SK-N-SH treated with all-trans-retinoic acid at 6 μM for 48 hours (cell line): ENCODE results near the gene POU6F2.

Source experiments
- BACH2 ChIP-seq: fragments of 250-450 bp; sonication (Bioruptor Pico); IDR thresholded peaks from 2 replicates; pipeline ENCODE4 v1.9.0; 2021; ENCODE audit warnings: mild to moderate bottlenecking, borderline replicate concordance
- OSR1 ChIP-seq: fragments of 250-450 bp; sonication (Bioruptor Pico); IDR thresholded peaks from 2 replicates; pipeline ENCODE4 v1.8.0; 2022; ENCODE audit warnings: moderate library complexity, mild to moderate bottlenecking, inconsistent platforms
- PATZ1 ChIP-seq: fragments of 250-450 bp; sonication (Bioruptor Pico); IDR thresholded peaks from 2 replicates; pipeline ENCODE4 v1.8.0; 2020; ENCODE audit warnings: mild to moderate bottlenecking, moderate library complexity, borderline replicate concordance
- RARB ChIP-seq: fragments of 250-450 bp; sonication (Bioruptor Pico); IDR thresholded peaks from 2 replicates; pipeline ENCODE4 v1.8.0; 2021; ENCODE audit warnings: mild to moderate bottlenecking, moderate library complexity
- SNAI2 ChIP-seq: fragments of 250-450 bp; sonication (Bioruptor Pico); IDR thresholded peaks from 2 replicates; pipeline ENCODE4 v1.5.0; 2020; ENCODE audit warnings: mild to moderate bottlenecking, moderate library complexity
- TCF4 ChIP-seq: fragments of 250-450 bp; sonication (Bioruptor Pico); IDR thresholded peaks from 2 replicates; pipeline ENCODE4 v1.8.0; 2021; ENCODE audit warnings: mild to moderate bottlenecking, moderate library complexity, borderline replicate concordance
- ZFP3 ChIP-seq: fragments of 250-450 bp; sonication (Bioruptor Pico); IDR thresholded peaks from 2 replicates; pipeline ENCODE4 v1.5.0; 2020; ENCODE audit warnings: mild to moderate bottlenecking, moderate library complexity
- ZNF565 ChIP-seq: fragments of 450-650 bp; formaldehyde crosslinking; conservative IDR thresholded peaks from 2 replicates; pipeline ENCODE4 v1.5.0; 2020; ENCODE audit warnings: low read depth, mild to moderate bottlenecking, moderate library complexity
- ZNF70 ChIP-seq: fragments of 450-650 bp; formaldehyde crosslinking; IDR thresholded peaks from 2 replicates; pipeline ENCODE4 v1.5.0; 2020; ENCODE audit warnings: mild to moderate bottlenecking, moderate library complexity

GRCh38 chr7:39468808-39469374, 491.2 kb downstream of the POU6F2 start:
- TF ChIP-seq ZFP3 (CRISPR knock-in tag) (no peak), OSR1 (CRISPR knock-in tag) (no peak), BACH2 (CRISPR knock-in tag) (no peak), TCF4 (no peak), RARB (CRISPR knock-in tag) (no peak), ZNF565 (CRISPR knock-in tag) (no peak), SNAI2 (no peak), ZNF70 (CRISPR knock-in tag) (no peak), PATZ1 (no peak)
